C4-2B (cell line): ENCODE measurements around the gene PINK1.

ENCODE experiments used
- ZFX ChIP-seq: fragments of 450-650 bp; IDR thresholded peaks from 2 replicates; pipeline ENCODE4 v1.6.1; 2017
- TF ChIP-seq, protein P1 (sequence below): fragments of 450-650 bp; conservative IDR thresholded peaks from 2 replicates; pipeline ENCODE4 v1.5.1; 2017; ENCODE audit warnings: mild to moderate bottlenecking

DNA sequence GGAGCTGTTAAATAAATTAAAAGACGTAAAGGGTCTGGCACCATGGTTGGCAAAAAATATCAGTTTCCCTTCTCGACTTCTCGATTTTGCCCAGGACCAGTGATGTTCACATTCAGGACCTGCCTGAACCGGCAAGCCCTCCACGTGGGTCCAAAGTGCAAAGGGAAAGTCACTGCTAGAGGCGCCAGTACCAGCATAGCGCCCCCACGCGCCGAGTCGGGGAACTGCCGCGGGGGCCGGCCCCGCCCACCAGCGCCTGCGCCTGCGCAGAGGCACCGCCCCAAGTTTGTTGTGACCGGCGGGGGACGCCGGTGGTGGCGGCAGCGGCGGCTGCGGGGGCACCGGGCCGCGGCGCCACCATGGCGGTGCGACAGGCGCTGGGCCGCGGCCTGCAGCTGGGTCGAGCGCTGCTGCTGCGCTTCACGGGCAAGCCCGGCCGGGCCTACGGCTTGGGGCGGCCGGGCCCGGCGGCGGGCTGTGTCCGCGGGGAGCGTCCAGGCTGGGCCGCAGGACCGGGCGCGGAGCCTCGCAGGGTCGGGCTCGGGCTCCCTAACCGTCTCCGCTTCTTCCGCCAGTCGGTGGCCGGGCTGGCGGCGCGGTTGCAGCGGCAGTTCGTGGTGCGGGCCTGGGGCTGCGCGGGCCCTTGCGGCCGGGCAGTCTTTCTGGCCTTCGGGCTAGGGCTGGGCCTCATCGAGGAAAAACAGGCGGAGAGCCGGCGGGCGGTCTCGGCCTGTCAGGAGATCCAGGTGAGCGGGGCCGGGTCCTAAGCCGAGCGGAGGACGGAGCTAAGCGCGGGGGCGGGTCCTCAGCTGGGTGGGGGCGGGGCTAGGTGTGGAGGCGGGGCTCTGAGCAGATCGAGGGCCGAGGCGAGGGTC is at the start of gene PINK1:
- TF ChIP-seq, protein P1, sequence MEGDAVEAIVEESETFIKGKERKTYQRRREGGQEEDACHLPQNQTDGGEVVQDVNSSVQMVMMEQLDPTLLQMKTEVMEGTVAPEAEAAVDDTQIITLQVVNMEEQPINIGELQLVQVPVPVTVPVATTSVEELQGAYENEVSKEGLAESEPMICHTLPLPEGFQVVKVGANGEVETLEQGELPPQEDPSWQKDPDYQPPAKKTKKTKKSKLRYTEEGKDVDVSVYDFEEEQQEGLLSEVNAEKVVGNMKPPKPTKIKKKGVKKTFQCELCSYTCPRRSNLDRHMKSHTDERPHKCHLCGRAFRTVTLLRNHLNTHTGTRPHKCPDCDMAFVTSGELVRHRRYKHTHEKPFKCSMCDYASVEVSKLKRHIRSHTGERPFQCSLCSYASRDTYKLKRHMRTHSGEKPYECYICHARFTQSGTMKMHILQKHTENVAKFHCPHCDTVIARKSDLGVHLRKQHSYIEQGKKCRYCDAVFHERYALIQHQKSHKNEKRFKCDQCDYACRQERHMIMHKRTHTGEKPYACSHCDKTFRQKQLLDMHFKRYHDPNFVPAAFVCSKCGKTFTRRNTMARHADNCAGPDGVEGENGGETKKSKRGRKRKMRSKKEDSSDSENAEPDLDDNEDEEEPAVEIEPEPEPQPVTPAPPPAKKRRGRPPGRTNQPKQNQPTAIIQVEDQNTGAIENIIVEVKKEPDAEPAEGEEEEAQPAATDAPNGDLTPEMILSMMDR: peak; percentile 96
- TF ChIP-seq ZFX: peak; percentile 74
